Forelimb muscle (tissue), 1 donor: ENCODE results near the gene C1QTNF4. TPM values are rescaled to one million over a fixed set of nuclear protein-coding genes. Genes with fewer than 3 reads are reported as not detected.
A peak's percentile ranks its signal among the peaks of the same experiment; 100 is the strongest.
"Not testable (repeated sequence)": the region's sequence is repeated elsewhere in the genome, so short reads cannot be mapped to it uniquely, and the experiment has no call there.

Experiments used
- DNase-seq: peaks from one replicate; pipeline ENCODE4 v3.0.0-alpha.2; 2013; ENCODE audit warnings: low read depth
- polyA plus RNA-seq: library from polyadenylated mRNA; unstranded; fragments of 120-200 nt; gene quantifications from one replicate; pipeline ENCODE4 v1.2.1, GENCODE V29; 2013; ENCODE audit not compliant: insufficient read length

The C1QTNF4 gene
- polyA plus RNA-seq = 9.1 TPM

GRCh38 chr11:47593934-47594855 is at the start of gene C1QTNF4:
Gene C1QTNF4, minus strand, starts transcription at chr11:47594411. Its CDS starts 3,601 bp downstream, at chr11:47590810.
- DNase-seq = no peak

- DNase-seq = peak; percentile 94
These were observed 48.1 kb upstream of the C1QTNF4 start, which contains the start of gene MTCH2 for GRCh38 chr11:47642099-47642855. Gene MTCH2, minus strand, starts transcription at chr11:47642559. Its CDS starts 94 bp downstream, at chr11:47642465.

GRCh38 chr11:47641600-47642098 is 47.4 kb upstream of the C1QTNF4 start:
- DNase-seq = no peak

GRCh38 chr11:47640506-47640905 is 46.3 kb upstream of the C1QTNF4 start:
- not testable (repeated sequence) for DNase-seq

DNA sequence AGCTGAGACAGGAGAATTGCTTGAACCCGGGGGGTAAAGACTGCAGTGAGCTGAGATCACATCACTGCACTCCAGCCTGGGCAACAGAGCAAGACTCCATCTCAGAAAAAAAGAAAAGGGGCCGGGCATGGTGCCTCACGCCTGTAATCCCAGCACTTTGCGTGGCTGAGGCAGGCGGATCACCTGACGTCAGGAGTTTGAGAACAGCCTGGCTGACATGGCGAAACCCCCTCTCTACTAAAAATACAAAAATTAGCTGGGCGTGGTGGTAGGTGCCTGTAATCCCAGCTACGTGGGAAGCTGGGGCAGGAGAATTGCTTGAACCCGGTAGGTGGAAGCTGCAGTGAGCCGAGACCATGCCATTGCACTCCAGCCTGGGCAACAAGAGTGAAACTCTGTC is 42.1 kb upstream of the C1QTNF4 start:
- DNase-seq = not testable (repeated sequence)

DNA sequence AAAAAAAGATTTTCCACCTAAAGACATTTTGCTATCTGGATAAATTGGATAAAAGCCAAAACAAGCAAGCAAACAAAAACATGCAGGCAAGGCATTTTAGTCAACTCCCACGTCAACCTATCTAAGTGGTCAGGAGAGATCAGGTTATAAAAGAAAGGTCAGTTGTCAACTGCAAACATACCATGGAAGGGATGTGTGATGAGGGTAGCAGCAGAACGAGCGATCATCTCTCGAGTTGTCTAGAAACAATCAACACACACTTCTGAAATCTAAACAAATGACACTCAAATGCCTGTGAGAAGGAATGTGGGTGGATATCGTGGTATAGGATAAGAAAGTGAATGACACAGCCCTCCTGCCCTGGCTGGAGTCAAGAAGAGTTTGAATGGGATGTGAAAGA is 37.3 kb upstream of the C1QTNF4 start:
- no peak for DNase-seq

DNA sequence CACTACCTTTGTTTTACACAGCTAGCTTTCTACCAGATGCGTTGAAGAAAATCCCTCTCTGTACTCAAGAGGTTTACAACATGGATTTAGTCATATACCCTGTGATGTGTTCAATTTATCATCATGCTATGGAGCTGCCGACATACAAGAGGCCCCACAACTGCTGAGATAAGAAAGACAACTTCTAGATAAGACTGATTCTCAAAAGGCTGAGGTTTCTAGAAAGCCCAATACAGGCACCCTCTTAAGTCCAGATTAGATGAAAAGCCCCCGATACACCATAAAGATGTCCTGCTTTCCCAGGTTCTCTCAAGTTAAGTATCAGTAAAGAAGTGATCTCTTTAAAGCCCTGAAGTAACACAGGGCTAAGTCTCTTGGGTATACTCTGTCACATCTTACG is 33.8 kb upstream of the C1QTNF4 start:
- DNase-seq = no peak

DNA sequence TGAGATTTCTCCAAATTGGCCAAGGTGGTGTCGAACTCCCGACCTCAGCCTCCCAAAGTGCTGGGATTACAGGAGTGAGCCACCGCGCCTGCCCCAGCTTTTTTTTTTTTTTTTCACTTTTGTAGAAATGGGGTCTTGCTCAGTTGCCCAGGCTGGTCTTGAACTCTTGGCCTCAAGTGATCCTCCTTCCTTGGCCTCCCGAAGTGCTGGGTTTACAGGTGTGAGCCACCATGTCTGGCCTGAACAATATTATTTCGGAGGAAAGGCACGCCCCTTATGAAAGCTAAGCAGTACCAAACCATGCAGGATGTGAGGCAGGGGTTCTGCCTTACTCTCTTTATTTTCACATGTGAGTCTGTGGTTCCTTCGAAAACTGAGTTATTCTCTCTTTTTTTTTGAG is 32.0 kb upstream of the C1QTNF4 start:
- DNase-seq = no peak

GRCh38 chr11:47620836-47621378 is 26.7 kb upstream of the C1QTNF4 start:
- DNase-seq = no peak

- DNase-seq = no peak
These were observed 23.2 kb upstream of the C1QTNF4 start for GRCh38 chr11:47617417-47617809.

GRCh38 chr11:47616726-47617416 is 22.7 kb upstream of the C1QTNF4 start:
- DNase-seq = peak; percentile 55

GRCh38 chr11:47615249-47615648 is 21.0 kb upstream of the C1QTNF4 start:
- no peak for DNase-seq

DNA sequence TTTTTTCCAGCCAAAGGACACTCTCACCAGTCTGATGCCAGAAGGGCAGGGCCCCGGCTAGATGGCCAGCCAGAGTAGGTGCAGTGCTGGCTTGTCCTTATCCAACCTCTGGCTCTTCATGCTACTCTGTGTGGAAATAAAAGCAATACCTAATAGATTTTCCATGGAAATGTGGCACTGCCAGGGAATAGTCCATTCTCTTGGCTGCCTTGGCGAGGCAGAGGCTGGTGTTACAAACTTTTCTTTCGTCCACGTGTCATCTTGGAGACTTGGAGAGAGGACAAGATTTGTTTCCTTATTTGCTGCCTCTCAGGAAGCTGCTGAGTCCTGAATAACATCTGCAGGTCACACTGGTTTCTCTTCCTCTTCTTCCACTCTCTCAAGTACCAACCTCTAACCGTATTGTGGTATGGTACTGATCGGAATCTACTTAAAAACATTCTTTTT is 17.2 kb upstream of the C1QTNF4 start:
- DNase-seq = no peak

DNA sequence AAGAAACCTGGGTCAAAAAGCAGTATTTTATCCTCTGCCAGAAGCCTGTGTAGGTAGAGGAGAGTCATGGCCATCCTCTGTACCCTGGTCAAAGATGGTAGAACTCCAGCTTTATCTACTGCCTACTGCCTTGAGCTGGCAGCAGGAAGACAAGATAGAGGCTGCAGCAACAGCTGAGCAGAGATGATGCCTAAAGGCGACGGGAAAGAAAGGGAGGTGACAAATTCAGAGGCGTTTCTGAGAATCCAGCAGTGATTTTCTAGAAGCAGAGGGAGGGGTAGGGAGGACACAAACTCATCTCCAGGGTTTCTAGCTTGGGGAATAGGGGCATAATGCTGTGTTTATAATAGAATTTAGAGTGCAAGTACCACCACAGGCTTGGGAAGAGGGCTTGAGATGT is 15.5 kb upstream of the C1QTNF4 start:
- no peak for DNase-seq

DNA sequence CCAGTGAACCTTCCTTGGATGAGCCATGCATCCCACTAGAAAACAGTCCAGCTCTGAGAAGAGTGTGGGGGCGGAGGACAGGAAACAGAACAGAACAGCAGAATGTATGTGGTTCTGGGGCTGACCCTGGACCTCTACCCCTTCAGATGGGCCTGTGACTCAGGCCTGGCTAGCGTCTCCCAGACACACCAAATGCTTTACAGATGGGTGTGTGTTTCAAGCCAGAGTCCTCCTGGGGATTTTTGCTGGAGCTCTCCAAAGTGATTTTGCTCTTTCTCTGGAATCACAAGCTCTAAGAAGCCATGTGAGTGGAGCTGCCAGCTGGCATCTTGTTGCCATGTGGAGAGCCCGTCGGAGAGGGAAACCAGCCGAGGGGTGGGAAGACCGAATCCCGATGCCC is 13.2 kb upstream of the C1QTNF4 start:
- DNase-seq = no peak

DNA sequence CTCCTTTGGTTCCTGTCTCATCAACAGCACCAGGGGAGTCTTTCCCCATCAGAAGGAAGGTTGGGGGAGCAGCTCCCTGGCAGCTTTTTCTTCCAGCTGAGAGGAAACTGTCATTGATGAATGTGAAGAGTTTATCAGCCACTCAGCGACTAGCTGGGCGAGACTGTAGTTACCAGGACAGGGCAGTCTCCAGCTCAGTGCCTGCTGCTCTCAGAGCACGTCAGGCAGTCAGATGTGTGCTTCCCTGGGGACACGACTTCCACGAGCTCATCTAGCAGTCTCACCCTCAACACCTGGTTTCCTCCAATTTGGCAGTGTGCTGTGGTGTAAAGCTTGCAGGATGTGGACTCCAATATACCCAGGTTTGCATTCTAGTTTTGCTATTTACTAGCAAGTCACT is 12.5 kb upstream of the C1QTNF4 start:
- no peak for DNase-seq

GRCh38 chr11:47605921-47606320 is 11.7 kb upstream of the C1QTNF4 start:
- no peak for DNase-seq

DNA sequence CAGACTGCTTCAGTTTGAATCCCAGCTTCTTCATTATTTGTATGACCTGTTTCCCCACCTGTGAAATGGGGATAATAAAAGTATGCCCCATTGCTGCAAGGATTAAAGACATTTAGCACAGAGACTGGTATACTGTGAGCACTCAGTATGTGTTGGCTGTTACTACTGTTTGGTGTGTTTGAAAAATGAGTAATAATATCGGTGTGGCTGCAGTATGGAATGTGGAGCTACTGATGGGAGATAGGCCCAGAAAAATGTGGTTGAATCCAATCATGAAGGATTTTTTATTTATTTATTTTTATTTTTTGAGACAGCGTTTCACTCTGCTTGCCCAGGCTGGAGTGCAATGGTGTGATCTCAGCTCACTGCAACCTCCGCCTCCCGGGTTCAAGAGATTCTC is 9.1 kb upstream of the C1QTNF4 start:
- DNase-seq = no peak

- DNase-seq = no peak
These were observed 5.7 kb upstream of the C1QTNF4 start for GRCh38 chr11:47599902-47600301.

GRCh38 chr11:47595967-47596366 is 1.8 kb upstream of the C1QTNF4 start:
- no peak for DNase-seq

- no peak for DNase-seq
These were observed 818 bp upstream of the C1QTNF4 start for GRCh38 chr11:47595029-47595428.
